Superior temporal gyrus (tissue), 1 donor: Measurements from ENCODE around the gene TOP1.

ENCODE experiments used
- DNase-seq: peaks from one replicate; pipeline ENCODE4 v3.0.0-alpha.2; 2016; ENCODE audit errors: extremely low spot score

TOP1 gene

GRCh38 chr20:41143354-41143753 is 114.7 kb downstream of the TOP1 start:
- no peak for DNase-seq

DNA sequence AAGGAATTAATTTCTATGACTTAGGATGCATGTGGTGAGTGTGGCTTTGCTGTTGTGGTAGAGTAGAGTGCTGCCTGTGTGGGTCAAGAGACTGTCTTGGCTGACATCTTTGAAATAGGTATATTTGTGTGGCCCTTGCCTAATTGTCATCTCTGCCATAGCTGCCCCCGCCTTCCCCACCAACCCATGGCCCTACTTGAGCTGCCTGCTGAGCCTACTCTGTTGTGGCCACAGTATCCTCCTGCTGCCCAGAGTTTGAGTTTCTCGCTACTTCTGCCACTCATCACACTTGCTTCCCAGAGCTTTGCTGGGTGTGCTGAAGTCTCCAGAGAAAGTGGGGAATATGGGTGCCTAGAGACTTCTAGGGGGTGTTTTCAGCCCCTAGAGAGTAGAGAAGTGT is 116.7 kb downstream of the TOP1 start:
- no peak for DNase-seq

DNA sequence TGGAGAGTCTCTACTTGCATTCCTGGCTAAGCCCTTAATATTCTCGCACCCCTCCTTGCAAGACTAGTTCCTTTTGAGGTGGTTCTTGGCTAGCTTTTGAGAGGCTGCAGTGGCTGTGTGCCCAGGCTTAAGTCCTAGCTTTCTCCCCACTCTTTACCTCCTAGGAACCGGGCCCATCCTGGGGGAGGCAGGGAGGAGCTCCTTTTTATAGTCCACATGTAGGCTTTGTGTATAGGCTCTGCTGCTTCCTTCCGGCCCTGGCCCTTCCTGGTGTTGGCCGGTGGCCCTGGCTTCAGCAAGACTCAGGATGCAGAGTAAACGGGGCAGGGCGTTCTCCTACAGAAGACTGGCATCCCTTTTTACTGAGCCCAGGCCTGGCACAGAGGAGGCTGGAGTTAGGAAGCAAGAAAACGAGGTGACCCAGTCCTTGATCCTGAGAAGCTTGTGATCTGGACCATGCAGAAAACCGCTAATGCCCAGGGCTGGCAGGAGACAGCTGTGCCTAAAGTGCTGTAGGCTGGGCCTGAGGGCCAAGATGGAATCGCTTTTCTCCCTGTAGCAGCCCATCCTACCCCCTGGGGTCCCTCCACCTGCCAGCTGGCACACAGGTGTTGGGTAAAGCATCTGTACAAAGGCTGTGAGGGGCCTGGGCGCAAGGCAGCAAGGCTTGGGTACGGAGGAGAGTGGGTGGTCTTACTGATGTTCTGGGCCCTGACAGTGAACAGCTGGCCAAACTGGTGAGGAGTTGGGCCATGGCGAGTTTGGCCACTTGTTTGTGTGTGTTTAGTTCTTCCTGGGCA is 117.4 kb downstream of the TOP1 start:
- DNase-seq: peak; percentile 50

DNA sequence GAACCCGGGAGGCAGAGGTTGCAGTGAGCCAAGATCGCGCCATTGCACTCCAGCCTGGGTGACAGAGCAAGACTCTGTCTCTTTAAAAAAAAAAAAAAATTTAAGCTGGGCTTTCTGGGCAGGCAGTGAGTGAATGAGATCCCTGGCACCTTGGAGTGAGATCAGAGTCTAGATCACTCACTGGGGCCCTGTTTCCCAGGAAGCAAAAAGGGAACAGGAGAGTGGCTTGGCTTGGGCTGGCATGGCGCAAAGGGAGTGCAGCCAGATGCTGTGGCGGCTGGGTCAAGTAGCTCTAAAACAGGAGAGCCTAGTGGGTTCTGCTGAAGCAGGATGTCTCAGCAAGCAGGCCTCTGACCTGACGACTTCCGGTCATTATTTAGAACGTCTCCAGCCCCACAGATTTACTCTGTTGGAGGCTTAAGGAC is 119.2 kb downstream of the TOP1 start:
- no peak for DNase-seq

- no peak for DNase-seq
These were observed 120.3 kb downstream of the TOP1 start for GRCh38 chr20:41148942-41149341.

DNA sequence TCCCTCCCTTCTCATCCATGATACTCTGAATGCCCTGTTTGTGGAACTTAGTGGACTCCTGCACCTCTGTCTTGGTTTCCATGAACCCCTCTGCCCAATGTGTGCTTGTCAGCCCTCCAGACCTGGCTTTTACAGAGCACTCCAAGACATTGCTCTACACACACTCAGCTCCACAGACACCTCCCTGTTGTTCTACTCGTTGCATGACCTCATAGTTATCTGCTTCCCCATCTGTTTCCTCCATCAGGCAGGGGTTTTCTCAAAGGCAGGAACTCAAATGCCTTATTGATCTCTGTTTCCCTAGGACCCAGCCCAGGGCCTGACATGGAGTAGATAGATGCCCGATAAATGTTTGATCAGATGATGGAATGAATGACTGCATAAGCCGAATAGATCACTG is 122.0 kb downstream of the TOP1 start:
- no peak for DNase-seq

- DNase-seq: no peak
These were observed 122.7 kb downstream of the TOP1 start for GRCh38 chr20:41151134-41151869.

DNA sequence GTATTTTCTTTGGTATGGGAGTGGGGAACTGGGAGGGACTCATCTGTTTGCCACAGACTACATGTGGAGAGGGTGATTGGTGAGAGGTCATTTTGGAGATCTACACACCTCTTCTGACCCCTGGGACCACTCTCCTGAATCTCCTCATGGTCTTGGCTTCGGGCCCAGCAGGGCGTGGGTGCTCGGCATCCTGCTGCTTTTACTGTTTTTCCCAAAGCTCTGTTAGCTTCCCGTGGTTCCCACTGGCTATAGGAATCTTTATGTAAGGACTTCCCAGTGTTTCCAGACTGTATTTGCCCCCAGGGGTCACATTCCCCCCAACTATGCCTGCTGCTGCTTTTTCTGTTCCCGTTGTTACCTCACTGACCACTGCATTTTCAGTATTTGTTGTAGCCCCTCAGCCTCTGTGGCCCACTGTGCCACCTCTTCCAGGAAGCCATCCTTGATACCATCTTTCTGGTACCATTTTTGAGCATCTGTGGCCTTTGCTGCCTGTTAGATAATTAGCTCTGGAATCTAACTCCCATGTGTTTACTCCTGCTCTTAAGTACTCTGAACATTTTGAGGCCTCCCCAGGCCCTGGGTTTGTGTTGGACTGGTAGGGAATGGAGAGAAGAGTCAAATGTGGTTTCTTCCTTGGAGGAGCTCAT is 123.6 kb downstream of the TOP1 start:
- DNase-seq: no peak

DNA sequence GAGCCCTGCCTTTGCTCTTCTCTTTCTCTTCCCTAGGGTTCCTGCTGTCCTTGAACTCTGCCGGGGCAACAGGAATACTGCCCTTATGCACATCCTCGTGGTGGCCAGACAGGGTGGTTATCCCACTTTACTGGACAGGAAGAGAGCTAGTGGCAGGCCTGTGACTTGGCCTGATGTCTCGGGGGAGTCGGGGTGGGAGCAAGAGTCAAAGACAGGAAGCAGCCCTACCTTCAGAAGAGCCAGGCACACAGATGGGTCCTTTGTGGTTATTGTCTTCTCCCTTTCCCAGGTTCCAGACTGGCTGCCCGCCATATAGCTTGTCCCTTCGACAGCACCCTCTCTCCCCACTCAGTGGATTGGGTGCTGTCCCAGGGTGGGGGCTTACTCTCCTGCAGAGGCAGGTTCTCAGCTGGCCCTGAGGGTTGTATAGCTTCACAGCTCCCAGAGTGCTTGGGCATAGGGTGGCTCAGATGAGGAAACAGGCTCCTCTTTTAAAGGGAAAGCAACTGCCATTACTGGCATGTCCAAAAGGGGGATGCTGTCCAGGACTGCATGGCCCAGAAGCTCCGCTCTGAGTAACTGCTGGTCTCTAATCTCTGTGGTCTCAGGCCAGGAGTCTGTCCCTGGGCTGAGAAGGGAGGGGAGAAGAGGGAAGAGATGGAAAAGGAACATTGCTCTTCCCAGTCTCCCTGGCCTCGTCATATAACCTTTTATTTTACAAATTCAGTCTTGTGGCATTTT is 126.0 kb downstream of the TOP1 start:
- no peak for DNase-seq

DNA sequence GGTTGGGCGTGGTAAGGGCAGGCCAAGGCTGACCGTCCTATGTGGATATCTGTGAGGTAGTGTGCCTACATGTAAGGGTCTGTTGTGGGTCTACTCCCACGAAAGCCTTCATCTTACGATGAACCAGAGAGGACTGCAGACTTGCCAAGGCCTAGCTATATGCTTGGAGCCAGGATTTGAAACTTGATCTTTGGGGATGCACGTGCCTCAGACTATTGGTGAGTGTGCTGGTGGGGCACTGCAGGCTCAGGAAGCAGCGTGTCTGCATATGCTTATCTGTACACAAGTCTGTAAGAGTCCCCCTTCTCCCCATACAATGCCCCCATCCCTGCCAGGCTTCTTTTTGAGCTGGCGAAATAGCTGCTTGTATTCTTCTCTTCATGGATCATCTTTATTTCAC is 126.6 kb downstream of the TOP1 start:
- no peak for DNase-seq

- DNase-seq: no peak
These were observed 129.5 kb downstream of the TOP1 start for GRCh38 chr20:41158082-41158625.

DNA sequence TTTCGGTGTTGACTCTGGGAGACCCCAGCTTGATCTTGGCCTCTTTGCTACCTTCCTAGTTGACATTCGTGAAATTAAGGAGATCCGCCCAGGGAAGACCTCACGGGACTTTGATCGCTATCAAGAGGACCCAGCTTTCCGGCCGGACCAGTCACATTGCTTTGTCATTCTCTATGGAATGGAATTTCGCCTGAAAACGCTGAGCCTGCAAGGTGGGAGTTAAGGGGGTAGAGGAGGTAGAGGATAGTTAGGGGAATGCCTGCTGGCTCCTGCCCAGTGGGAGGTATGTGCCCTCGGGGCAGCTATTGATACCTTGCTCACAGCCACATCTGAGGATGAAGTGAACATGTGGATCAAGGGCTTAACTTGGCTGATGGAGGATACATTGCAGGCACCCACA is 130.9 kb downstream of the TOP1 start:
- no peak for DNase-seq

DNA sequence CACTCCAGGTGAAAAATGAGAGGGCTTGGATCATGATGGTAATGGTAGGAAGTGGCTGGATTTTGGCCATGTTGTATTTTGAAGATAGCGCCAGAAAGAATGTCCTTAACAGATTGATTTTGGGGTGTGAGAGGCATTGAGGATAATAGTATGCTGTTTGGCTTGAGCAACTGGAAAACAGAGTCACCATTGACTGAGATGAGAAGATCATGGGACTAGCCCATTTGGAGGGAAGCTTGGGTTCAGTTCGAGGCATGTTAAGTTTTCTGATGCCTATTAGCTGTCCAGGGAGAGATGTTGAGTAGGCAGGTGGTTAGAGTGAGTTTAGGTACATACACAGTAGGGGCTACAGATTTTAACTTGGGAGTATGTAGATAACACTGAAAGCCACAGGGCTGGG is 132.1 kb downstream of the TOP1 start:
- no peak for DNase-seq

- no peak for DNase-seq
These were observed 133.3 kb downstream of the TOP1 start for GRCh38 chr20:41161886-41162285.

DNA sequence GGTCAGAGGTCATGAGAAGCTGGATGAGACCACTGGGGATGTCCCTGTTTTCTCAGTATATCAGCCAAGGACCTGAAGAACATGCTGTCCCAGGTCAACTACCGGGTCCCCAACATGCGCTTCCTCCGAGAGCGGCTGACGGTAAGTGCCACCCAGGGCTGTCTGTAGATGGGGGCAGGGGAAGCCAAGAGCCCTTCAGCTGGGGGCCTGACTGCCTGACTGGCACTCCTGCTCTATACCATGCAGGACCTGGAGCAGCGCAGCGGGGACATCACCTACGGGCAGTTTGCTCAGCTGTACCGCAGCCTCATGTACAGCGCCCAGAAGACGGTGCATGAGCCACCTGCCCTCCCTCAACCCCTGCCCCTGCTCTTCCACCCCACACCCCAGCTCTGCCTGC is 133.8 kb downstream of the TOP1 start:
- no peak for DNase-seq

DNA sequence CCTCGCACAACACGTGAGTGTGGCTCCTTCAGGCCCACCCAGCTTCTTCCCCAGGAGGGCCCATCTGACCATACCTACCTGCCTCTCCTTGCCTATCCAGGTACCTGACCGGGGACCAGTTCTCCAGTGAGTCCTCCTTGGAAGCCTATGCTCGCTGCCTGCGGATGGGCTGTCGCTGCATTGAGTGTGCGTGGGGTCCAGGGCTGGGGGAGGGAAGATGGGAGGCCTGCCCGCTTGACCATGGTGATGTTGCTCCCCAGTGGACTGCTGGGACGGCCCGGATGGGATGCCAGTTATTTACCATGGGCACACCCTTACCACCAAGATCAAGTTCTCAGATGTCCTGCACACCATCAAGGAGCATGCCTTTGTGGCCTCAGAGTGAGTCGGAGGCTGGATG is 135.2 kb downstream of the TOP1 start:
- DNase-seq: no peak

DNA sequence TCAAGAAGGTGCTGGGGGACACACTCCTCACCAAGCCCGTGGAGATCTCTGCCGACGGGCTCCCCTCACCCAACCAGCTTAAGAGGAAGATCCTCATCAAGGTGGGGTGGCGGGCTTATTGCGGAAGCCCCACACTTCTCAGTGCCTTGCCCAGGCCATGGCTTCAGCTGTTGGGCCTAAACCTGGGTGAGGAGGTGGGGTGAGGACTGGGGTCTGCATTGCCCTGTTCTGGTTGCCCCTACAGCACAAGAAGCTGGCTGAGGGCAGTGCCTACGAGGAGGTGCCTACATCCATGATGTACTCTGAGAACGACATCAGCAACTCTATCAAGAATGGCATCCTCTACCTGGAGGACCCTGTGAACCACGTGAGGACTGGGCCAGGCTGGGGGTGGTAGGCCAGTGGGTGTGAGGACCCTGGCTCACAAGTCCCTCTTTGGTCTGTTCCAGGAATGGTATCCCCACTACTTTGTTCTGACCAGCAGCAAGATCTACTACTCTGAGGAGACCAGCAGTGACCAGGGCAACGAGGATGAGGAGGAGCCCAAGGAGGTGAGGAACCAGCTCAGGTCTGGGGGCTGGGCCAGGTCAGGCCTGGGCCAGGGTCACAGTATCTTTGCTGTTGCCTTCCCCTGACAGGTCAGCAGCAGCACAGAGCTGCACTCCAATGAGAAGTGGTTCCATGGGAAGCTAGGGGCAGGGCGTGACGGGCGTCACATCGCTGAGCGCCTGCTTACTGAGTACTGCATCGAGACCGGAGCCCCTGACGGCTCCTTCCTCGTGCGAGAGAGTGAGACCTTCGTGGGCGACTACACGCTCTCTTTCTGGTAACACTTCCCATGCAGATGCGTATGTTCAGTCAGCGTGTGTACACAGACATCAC is 136.6 kb downstream of the TOP1 start:
- no peak for DNase-seq

- no peak for DNase-seq
These were observed 137.8 kb downstream of the TOP1 start for GRCh38 chr20:41166201-41167117.

- DNase-seq: no peak
These were observed 138.5 kb downstream of the TOP1 start for GRCh38 chr20:41167118-41167470.
